Effector memory CD8-positive, alpha-beta T cell (primary cell): ENCODE results near the gene AMOTL1.

ENCODE experiments used
- ATAC-seq: fragments of 150-1000 bp; cut with Tn5 transposase; replicated peaks from 2 replicates; pipeline ENCODE4 v1.10.0; 2021; ENCODE audit warnings: mild to moderate bottlenecking, moderate library complexity
- DNase-seq, 3 experiments: peaks; one replicate each; pipeline ENCODE4 v3.0.0; 2021
- H3K27ac Mint-ChIP-seq, 2 donors: one replicate each; pipeline ENCODE4 v1.8.0; 2022; ENCODE audit warnings: mild to moderate bottlenecking in 2 of 2, mixed read lengths in 2 of 2, moderate library complexity in 2 of 2
- H3K27me3 Mint-ChIP-seq, 2 donors: one replicate each; pipeline ENCODE4 v1.8.0; 2022; ENCODE audit warnings: mixed read lengths in 2 of 2
- H3K36me3 Mint-ChIP-seq: one replicate; pipeline ENCODE4 v1.8.0; 2022; ENCODE audit warnings: mild to moderate bottlenecking, moderate library complexity, mixed read lengths; ENCODE audit not compliant: insufficient read depth
- H3K4me1 Mint-ChIP-seq, 2 donors: one replicate each; pipeline ENCODE4 v1.8.0; 2022; ENCODE audit warnings: low read depth in 2 of 2, mixed read lengths in 2 of 2
- H3K4me3 Mint-ChIP-seq, 2 donors: one replicate each; pipeline ENCODE4 v1.8.0; 2022; ENCODE audit warnings: mild to moderate bottlenecking in 2 of 2, mixed read lengths in 2 of 2, moderate library complexity in 2 of 2
- H3K9me3 Mint-ChIP-seq, 2 donors: one replicate each; pipeline ENCODE4 v1.8.0; 2022; ENCODE audit warnings: mixed read lengths in 2 of 2

AMOTL1 gene

DNA sequence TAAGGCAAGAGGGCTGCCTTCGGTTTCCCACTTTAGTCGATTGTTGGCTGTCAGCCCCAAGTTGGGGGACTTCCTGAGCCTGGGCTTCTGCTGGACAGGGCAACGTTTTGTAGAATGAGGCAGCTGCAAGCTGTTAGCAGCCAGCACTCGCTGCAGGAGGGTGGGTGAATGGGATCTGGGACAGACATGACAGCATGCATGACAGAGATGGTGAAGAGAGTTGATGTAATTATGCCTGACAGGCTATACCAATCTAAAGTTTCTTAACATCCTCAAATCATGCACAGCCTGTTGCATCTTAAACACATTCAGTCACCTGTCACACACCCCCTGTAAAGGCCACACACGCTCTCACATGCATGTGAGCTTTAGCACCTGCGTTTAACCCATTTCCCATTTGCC is 156.0 kb downstream of the AMOTL1 start:
- Mint-ChIP-seq H3K36me3 (no peaks in the 10 kb centered on the region), H3K4me1 (peaks cover 25 to 26% of the 10 kb centered on the region in 2 donors), H3K4me3 (peak overlapping the region; percentile 39 to 45), H3K9me3 (no peaks in the 10 kb centered on the region), H3K27ac (peak overlapping the region; percentile 70 to 84), H3K27me3 (peaks cover 11 to 20% of the 10 kb centered on the region in 2 donors)
- DNase-seq (no peak), ATAC-seq (peak; percentile 44)

DNA sequence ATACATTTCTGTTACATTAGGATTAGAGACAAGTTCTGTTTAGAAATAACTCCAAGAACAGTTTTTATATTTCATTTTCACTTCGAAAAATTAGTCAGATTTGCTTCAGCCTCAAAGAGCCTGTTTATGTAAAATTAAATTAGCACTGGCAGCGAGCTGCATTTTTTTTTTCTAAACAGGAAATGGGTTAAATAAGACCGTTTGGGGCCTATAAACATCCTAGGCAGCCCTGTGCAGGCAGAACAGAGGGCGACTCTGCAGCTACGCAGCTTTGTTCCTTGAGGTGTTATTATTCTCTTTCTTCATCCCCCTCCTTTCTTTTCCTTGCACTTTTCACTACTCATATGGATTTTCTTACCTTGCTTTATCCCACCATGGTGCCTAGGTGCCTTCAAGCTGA is 156.5 kb downstream of the AMOTL1 start:
- H3K36me3 Mint-ChIP-seq: no peaks in the 10 kb centered on the region
- no peaks in the 10 kb centered on the region for H3K9me3 Mint-ChIP-seq
- peaks cover 25 to 26% of the 10 kb centered on the region in 2 donors for H3K4me1 Mint-ChIP-seq
- peak overlapping the region; percentile 39 to 45 for H3K4me3 Mint-ChIP-seq
- peak in 1 of 3 experiments; percentile 22 for DNase-seq
- peaks cover 16 to 24% of the 10 kb centered on the region in 2 donors for H3K27me3 Mint-ChIP-seq
- H3K27ac Mint-ChIP-seq: peak overlapping the region; percentile 70 to 84
- ATAC-seq: peak; percentile 84

- Mint-ChIP-seq H3K4me1 (peaks cover 25 to 26% of the 10 kb centered on the region in 2 donors), H3K27ac (peak overlapping the region; percentile 70 to 84), H3K36me3 (no peaks in the 10 kb centered on the region), H3K9me3 (no peaks in the 10 kb centered on the region), H3K4me3 (peak overlapping the region; percentile 39 to 45), H3K27me3 (peaks cover 24 to 30% of the 10 kb centered on the region in 2 donors)
- ATAC-seq (no peak), DNase-seq (no peak)
Observed at GRCh38 chr11:94925422-94926270, 157.5 kb downstream of the AMOTL1 start.

GRCh38 chr11:94926271-94926625 is 158.1 kb downstream of the AMOTL1 start:
- Mint-ChIP-seq H3K4me3 (no peak overlapping the region), H3K36me3 (no peaks in the 10 kb centered on the region), H3K9me3 (no peaks in the 10 kb centered on the region), H3K27ac (peak overlapping the region; percentile 70 to 84), H3K4me1 (peaks cover 25 to 26% of the 10 kb centered on the region in 2 donors), H3K27me3 (peaks cover 24 to 27% of the 10 kb centered on the region in 2 donors)
- ATAC-seq (no peak), DNase-seq (no peak)
